Measurements from ENCODE around the gene SGCE.

DNA sequence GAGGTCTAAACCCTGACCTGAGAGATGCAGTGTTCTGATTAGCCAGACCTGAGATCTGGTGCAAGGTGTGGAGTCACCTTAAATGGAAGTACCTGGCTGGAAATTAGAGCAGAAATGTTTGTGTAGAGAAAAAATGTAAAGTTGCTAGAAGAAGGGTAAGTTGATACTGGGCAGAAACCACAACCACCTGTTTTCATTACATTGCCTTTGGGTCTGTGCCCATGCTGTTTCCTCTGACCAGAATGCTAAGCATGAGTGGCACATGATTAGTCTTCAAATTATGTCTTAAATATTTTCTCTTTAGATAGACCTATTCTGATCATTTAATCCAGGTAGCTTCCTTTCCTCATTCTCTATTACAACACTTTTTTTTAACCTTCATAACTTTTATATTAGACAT lies 77.3 kb downstream of the SGCE start:
- no peak for TF ChIP-seq EZH2 (optimal IDR thresholded peaks at IDR 0.05; ENCODE audit: low read depth, low read length)
- TF ChIP-seq CTCF (IDR thresholded peaks at IDR 0.05; ENCODE audit: low read length), result no peak
- no peak for TF ChIP-seq EZH2phosphoT487 (IDR thresholded peaks at IDR 0.05; ENCODE audit: low read length)
